OCI-LY7 (cell line): Measurements from ENCODE around the gene TRMT44. TPM values are rescaled to one million over a fixed set of nuclear protein-coding genes. Genes with fewer than 3 reads are reported as not detected.
A peak's percentile ranks its signal among the peaks of the same experiment; 100 is the strongest.

Source experiments
- BruUV-seq: library from RNA; stranded (reverse); fragments of 400-500 nt; replicated peaks from 2 replicates; lab custom pipeline; 2021; lab: Mats Ljungman, UMichigan
- CTCF ChIA-PET: fragments of 300-600 bp; sonication (Branson Sonifier 250); formaldehyde crosslinking; loops from one replicate; lab custom pipeline; 2022; ENCODE audit warnings: antibody characterized with exemption; ENCODE audit not compliant: unreplicated experiment; lab: Charles Lee
- POLR2A ChIA-PET: fragments of 300-600 bp; sonication (Branson Sonifier 250); formaldehyde crosslinking; loops from one replicate; lab custom pipeline; 2022; ENCODE audit warnings: antibody characterized with exemption; lab: Charles Lee
- DNase-seq: peaks from one replicate; pipeline ENCODE4 v3.0.0-alpha.2; 2015; ENCODE audit warnings: low spot score
- H2AFZ ChIP-seq: fragments of 200-600 bp; sonication (generic), shearing (Covaris generic); 2 replicates; pipeline ENCODE4 v1.6.1; 2014; ENCODE audit warnings: mild to moderate bottlenecking, antibody characterized with exemption, low read length, moderate library complexity
- H3K27ac ChIP-seq: fragments of 200-600 bp; sonication (generic); 2 replicates; pipeline ENCODE4 v1.5.1; 2014; ENCODE audit warnings: mixed run types, low read depth, mild to moderate bottlenecking, moderate library complexity, low read length, inconsistent platforms; ENCODE audit not compliant: poor library complexity, severe bottlenecking
- H3K36me3 ChIP-seq: fragments of 200-600 bp; sonication (generic); 2 replicates; pipeline ENCODE4 v1.6.1; 2014; ENCODE audit warnings: mild to moderate bottlenecking, antibody characterized with exemption, low read length, moderate library complexity, mixed read lengths; ENCODE audit not compliant: insufficient read depth
- H3K4me1 ChIP-seq: fragments of 200-600 bp; sonication (generic); 2 replicates; pipeline ENCODE4 v1.5.1; 2014; ENCODE audit warnings: mild to moderate bottlenecking, low read length; ENCODE audit not compliant: insufficient read depth, poor library complexity, severe bottlenecking
- H3K4me2 ChIP-seq: fragments of 200-600 bp; sonication (generic); 2 replicates; pipeline ENCODE4 v1.6.1; 2014; ENCODE audit warnings: mild to moderate bottlenecking, low read length
- H3K4me3 ChIP-seq: fragments of 200-600 bp; sonication (generic); 2 replicates; pipeline ENCODE4 v1.5.1; 2014; ENCODE audit warnings: mild to moderate bottlenecking, low read depth, low read length; ENCODE audit not compliant: poor library complexity, severe bottlenecking
- H3K79me2 ChIP-seq: fragments of 200-600 bp; sonication (generic); 2 replicates; pipeline ENCODE4 v1.6.1; 2016; ENCODE audit warnings: low read depth, mild to moderate bottlenecking, low read length, moderate library complexity, mixed read lengths; ENCODE audit not compliant: insufficient read depth
- H3K9me2 ChIP-seq: fragments of 200-600 bp; sonication (generic); 2 replicates; pipeline ENCODE4 v1.6.1; 2016; ENCODE audit warnings: mild to moderate bottlenecking, low read length, mixed read lengths; ENCODE audit not compliant: insufficient read depth
- H3K9me3 ChIP-seq: fragments of 200-600 bp; sonication (generic); 2 replicates; pipeline ENCODE4 v1.6.1; 2014; ENCODE audit warnings: mild to moderate bottlenecking, mixed run types, low read length, mixed read lengths
- H4K20me1 ChIP-seq: fragments of 200-600 bp; sonication (generic); 2 replicates; pipeline ENCODE4 v1.6.1; 2014; ENCODE audit warnings: mild to moderate bottlenecking, antibody characterized with exemption, low read length, moderate library complexity, mixed read lengths; ENCODE audit not compliant: insufficient read depth
- CTCF ChIP-seq: fragments of 200-600 bp; sonication (generic); conservative IDR thresholded peaks from 2 replicates; pipeline ENCODE4 v1.5.1; 2014; ENCODE audit warnings: mild to moderate bottlenecking, antibody characterized with exemption, low read length, moderate library complexity, mixed read lengths
- EZH2phosphoT487 ChIP-seq: fragments of 200-600 bp; sonication (generic); IDR thresholded peaks from 2 replicates; pipeline ENCODE4 v1.6.1; 2018; ENCODE audit warnings: low read depth, borderline replicate concordance, mild to moderate bottlenecking, mixed run types, antibody characterized with exemption, low read length, moderate library complexity, mixed read lengths
- intact Hi-C: fragments of 100-400 bp; cut with micrococcal nuclease; formaldehyde crosslinking; loops from one replicate; pipeline ENCODE4 v1.10.0; 2022; ENCODE audit not compliant: unreplicated experiment
- total RNA-seq, 2 experiments: library from RNA; depleted of rRNA in 1 of 2; stranded (reverse); fragments of >200 nt in 1 of 2; shearing (Covaris generic) in 1 of 2; gene quantifications; 2 replicates each; pipeline ENCODE4 v1.2.3, GENCODE V29; 2014 to 2022

Gene TRMT44
- total RNA-seq, 2 experiments from 2014 or later, result 23.0 to 28.3 TPM

DNA sequence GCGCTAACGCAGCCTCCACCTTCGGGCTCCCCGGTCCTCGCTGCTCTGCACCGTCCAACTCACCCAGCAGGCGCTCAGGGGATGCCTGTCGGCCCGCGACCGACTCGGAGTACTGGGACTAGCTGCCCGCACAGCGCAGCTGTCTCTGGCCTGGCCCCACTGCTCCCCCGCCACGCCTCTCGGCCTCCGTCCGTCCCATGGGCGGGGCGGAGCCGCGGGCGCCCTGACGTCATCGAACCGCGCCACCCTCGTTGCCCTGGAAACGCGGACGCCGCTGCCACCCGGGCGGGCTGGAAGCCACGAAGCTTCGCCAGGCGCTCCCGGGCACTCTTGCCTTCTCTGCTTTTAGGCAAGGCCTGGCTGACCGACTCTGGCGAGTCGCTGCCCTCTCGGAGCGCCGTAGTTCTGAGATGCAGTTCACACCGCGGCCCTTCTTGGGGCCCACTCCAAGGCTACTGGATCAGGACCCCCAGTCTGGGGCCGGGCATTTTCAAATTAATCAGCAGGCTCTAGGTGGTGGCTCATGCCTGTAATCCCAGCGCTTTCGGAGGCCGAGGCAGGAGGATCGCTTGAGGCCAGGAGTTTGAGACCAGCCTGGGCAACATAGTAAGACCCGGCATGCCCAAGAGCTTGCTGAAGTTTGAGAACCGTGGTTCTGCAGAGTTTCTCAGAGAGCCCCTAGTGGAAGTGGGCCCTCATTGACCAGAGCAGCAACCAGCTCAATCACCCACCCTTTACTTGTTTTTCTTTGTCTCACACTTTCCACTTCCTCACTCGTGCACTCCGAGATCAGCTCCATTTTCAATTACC lies 12.1 kb upstream of the TRMT44 start:
- intact Hi-C loops, result loop anchor here (1.0 kb wide), 1 partner anchor 12 kb away; the partner anchor contains the start of genes ACOX3 and TRMT44
- TF ChIP-seq EZH2phosphoT487, result no peak
- TF ChIP-seq CTCF, result peak; percentile 70
- peaks cover 11% of the 10 kb centered on the region for H3K4me1 ChIP-seq
- no peak overlapping the region for H3K27ac ChIP-seq
- CTCF ChIA-PET, result interaction anchor here (0.7 to 0.9 kb wide), 2 partner anchors 9 to 11 kb away, joined by 3 read pairs; no protein-coding TSS in a partner anchor
- H3K4me2 ChIP-seq, result peak overlapping the region; percentile 90
- no peaks in the 10 kb centered on the region for H3K9me3 ChIP-seq
- no peaks in the 10 kb centered on the region for H3K9me2 ChIP-seq
- DNase-seq, result peak; percentile 88
- peak overlapping the region; percentile 39; the same call in 1 of the 2 replicates for H2AFZ ChIP-seq
- H3K79me2 ChIP-seq, result no peaks in the 10 kb centered on the region
- no peaks in the 10 kb centered on the region for H3K36me3 ChIP-seq
- no peaks in the 10 kb centered on the region for H4K20me1 ChIP-seq
- BruUV-seq, result no TSS peak
- peak overlapping the region; percentile 76 for H3K4me3 ChIP-seq
- POLR2A ChIA-PET, result interaction anchor here (0.7 to 1.7 kb wide), 5 partner anchors 8 to 1068 kb away, joined by 3 to 10 read pairs (median 6); no protein-coding TSS in a partner anchor

DNA sequence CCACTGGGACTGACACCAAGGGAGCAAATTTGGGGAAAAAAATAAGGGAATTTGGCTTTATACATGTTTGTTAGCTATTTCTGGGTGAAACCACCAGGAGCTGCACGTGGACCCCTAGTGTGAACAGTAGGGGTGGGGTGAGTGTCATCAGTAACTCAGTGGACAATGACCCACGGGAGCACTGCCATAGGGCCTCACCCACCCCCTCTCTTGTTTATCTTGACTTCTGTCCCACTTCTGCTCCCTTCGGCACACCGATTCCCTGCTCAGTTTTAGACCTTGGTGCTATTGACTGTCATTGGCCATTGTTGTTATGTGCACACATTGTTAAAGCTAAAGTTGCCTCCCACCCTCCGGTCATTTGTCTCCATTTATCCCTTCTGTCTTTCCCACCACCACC lies 9.0 kb upstream of the TRMT44 start:
- H3K4me1 ChIP-seq, result peaks cover 29% of the 10 kb centered on the region
- POLR2A ChIA-PET, result no interaction called here
- TF ChIP-seq CTCF, result no peak
- TF ChIP-seq EZH2phosphoT487, result no peak
- H3K79me2 ChIP-seq, result peaks cover 6% of the 10 kb centered on the region; the same call in 1 of the 2 replicates
- H4K20me1 ChIP-seq, result no peaks in the 10 kb centered on the region
- no TSS peak for BruUV-seq
- H3K36me3 ChIP-seq, result no peaks in the 10 kb centered on the region
- H3K9me2 ChIP-seq, result no peaks in the 10 kb centered on the region
- no peaks in the 10 kb centered on the region for H3K9me3 ChIP-seq
- CTCF ChIA-PET, result no interaction called here
- no peak for DNase-seq
- intact Hi-C loops, result no loop called here
- H3K27ac ChIP-seq, result no peak overlapping the region
- H2AFZ ChIP-seq, result no peak overlapping the region
- H3K4me3 ChIP-seq, result no peak overlapping the region
- H3K4me2 ChIP-seq, result no peak overlapping the region

DNA sequence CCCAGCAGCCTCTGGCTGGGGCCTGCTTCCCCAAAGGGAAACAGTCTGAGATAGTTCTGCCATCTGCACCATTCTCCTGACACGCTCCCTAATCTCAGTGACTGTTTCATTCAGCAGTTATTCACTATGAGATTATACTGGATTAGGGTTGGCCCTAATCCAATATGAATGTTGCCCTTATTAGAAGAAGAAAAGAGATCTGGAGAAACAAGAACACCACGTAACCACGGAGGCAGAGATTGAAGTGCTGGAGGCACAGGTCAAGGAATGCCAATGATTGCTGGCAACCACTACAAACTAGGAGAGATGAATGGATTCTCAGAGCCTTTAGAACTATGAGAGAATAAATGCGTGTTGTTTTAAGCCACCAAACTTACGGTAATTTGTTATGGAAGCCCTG lies 7.4 kb upstream of the TRMT44 start:
- peaks cover 16% of the 10 kb centered on the region; the same call in 1 of the 2 replicates for H3K79me2 ChIP-seq
- TF ChIP-seq EZH2phosphoT487, result no peak
- no peak for TF ChIP-seq CTCF
- no peak overlapping the region for H3K27ac ChIP-seq
- H2AFZ ChIP-seq, result no peak overlapping the region
- H3K4me3 ChIP-seq, result no peak overlapping the region
- no peaks in the 10 kb centered on the region for H3K9me3 ChIP-seq
- BruUV-seq, result no TSS peak
- CTCF ChIA-PET, result no interaction called here
- no peaks in the 10 kb centered on the region for H3K9me2 ChIP-seq
- H4K20me1 ChIP-seq, result no peaks in the 10 kb centered on the region
- no peaks in the 10 kb centered on the region for H3K36me3 ChIP-seq
- DNase-seq, result no peak
- no peak overlapping the region for H3K4me2 ChIP-seq
- peaks cover 31% of the 10 kb centered on the region for H3K4me1 ChIP-seq
- intact Hi-C loops, result no loop called here
- POLR2A ChIA-PET, result no interaction called here
